GM23338 (cell line): ENCODE results near the gene SLC6A15. TPM values are rescaled to one million over a fixed set of nuclear protein-coding genes. Genes with fewer than 3 reads are reported as not detected.

Source experiments
- ATAC-seq: fragments of 200-7000 bp; cut with Tn5 transposase; 3 replicates; pipeline ENCODE4 v1.9.1; 2020
- DNase-seq: peaks from one replicate; pipeline ENCODE4 v3.0.0-alpha.2; 2015; ENCODE audit warnings: low spot score
- H2AFZ ChIP-seq: fragments of 200-600 bp; sonication (generic); 2 replicates; pipeline ENCODE4 v1.8.0; 2016; ENCODE audit warnings: antibody characterized with exemption, mild to moderate bottlenecking, moderate library complexity
- H3F3A ChIP-seq: fragments of 200-600 bp; sonication (generic); replicated peaks from 2 replicates; pipeline ENCODE4 v1.8.0; 2017; ENCODE audit warnings: antibody characterized with exemption, mixed run types, low read depth
- H3K27ac ChIP-seq: fragments of 200-600 bp; sonication (generic); 2 replicates; pipeline ENCODE4 v1.6.1; 2016; ENCODE audit warnings: low read depth
- H3K27me3 ChIP-seq: fragments of 200-600 bp; sonication (generic); 2 replicates; pipeline ENCODE4 v1.8.0; 2016; ENCODE audit warnings: mild to moderate bottlenecking, mixed run types, moderate library complexity; ENCODE audit not compliant: insufficient read depth
- H3K36me3 ChIP-seq: fragments of 200-600 bp; sonication (generic); 2 replicates; pipeline ENCODE4 v1.8.0; 2016; ENCODE audit warnings: mild to moderate bottlenecking; ENCODE audit not compliant: insufficient read depth
- H3K4me1 ChIP-seq: fragments of 200-600 bp; sonication (generic); 2 replicates; pipeline ENCODE4 v1.8.0; 2016; ENCODE audit warnings: mild to moderate bottlenecking, moderate library complexity; ENCODE audit not compliant: insufficient read depth
- H3K4me2 ChIP-seq: fragments of 200-600 bp; sonication (generic); 2 replicates; pipeline ENCODE4 v1.7.1; 2017; ENCODE audit warnings: mixed run types
- H3K4me3 ChIP-seq: fragments of 200-600 bp; sonication (generic); 2 replicates; pipeline ENCODE4 v1.6.1; 2016; ENCODE audit warnings: mixed run types
- H3K79me2 ChIP-seq: fragments of 200-600 bp; sonication (generic); replicated peaks from 2 replicates; pipeline ENCODE4 v1.8.0; 2017; ENCODE audit warnings: mild to moderate bottlenecking; ENCODE audit not compliant: insufficient read depth
- H3K9me2 ChIP-seq: fragments of 200-600 bp; sonication (generic); 2 replicates; pipeline ENCODE4 v1.8.0; 2017; ENCODE audit not compliant: insufficient read depth
- H4K20me1 ChIP-seq: fragments of 200-600 bp; sonication (generic); replicated peaks from 2 replicates; pipeline ENCODE4 v1.8.0; 2017; ENCODE audit warnings: mild to moderate bottlenecking; ENCODE audit not compliant: insufficient read depth
- H3K27ac Mint-ChIP-seq: 2 replicates; pipeline ENCODE4 v1.8.0; 2020; ENCODE audit warnings: inconsistent platforms, mild to moderate bottlenecking, moderate library complexity, mixed read lengths
- H3K27me3 Mint-ChIP-seq: 3 replicates; pipeline ENCODE4 v1.8.0; 2022; ENCODE audit warnings: low read depth, mild to moderate bottlenecking, moderate library complexity, mixed read lengths, inconsistent platforms; ENCODE audit not compliant: insufficient read depth, poor library complexity
- H3K36me3 Mint-ChIP-seq: 3 replicates; pipeline ENCODE4 v1.8.0; 2021; ENCODE audit warnings: low read depth, mild to moderate bottlenecking, inconsistent platforms, moderate library complexity, mixed read lengths
- H3K4me1 Mint-ChIP-seq: 3 replicates; pipeline ENCODE4 v1.8.0; 2020; ENCODE audit warnings: mild to moderate bottlenecking, inconsistent platforms, mixed read lengths
- H3K4me3 Mint-ChIP-seq: 3 replicates; pipeline ENCODE4 v1.8.0; 2021; ENCODE audit warnings: moderate library complexity, mild to moderate bottlenecking, inconsistent platforms, mixed read lengths
- H3K9me3 Mint-ChIP-seq: 3 replicates; pipeline ENCODE4 v1.8.0; 2020; ENCODE audit warnings: moderate library complexity, mild to moderate bottlenecking, inconsistent platforms, mixed read lengths
- CREB1 ChIP-seq: fragments of 250-450 bp; sonication (Bioruptor Pico); IDR thresholded peaks from 2 replicates; pipeline ENCODE4 v1.5.0; 2020; ENCODE audit warnings: low read depth, mild to moderate bottlenecking, moderate library complexity
- EZH2 ChIP-seq: fragments of 200-600 bp; sonication (generic); IDR thresholded peaks from one replicate; pipeline ENCODE4 v1.8.0; 2017; ENCODE audit warnings: antibody characterized with exemption, mild to moderate bottlenecking, low read depth; ENCODE audit not compliant: unreplicated experiment
- EZH2phosphoT487 ChIP-seq: fragments of 200-600 bp; sonication (generic); IDR thresholded peaks from one replicate; pipeline ENCODE4 v1.8.1; 2018; ENCODE audit warnings: antibody characterized with exemption; ENCODE audit not compliant: unreplicated experiment
- JUNB ChIP-seq: IDR thresholded peaks from one replicate; pipeline ENCODE4 v1.6.1; 2016; ENCODE audit warnings: antibody characterized with exemption; ENCODE audit not compliant: unreplicated experiment
- POLR2AphosphoS5 ChIP-seq: IDR thresholded peaks from 2 replicates; pipeline ENCODE4 v1.6.1; 2016; ENCODE audit warnings: antibody characterized with exemption, low read depth
- ZNF114 ChIP-seq: fragments of 250-450 bp; sonication (Bioruptor Pico); IDR thresholded peaks from 2 replicates; pipeline ENCODE4 v1.5.0; 2020; ENCODE audit warnings: mild to moderate bottlenecking, moderate library complexity
- ZNF331 ChIP-seq: fragments of 250-450 bp; sonication (Bioruptor Pico); IDR thresholded peaks from 2 replicates; pipeline ENCODE4 v1.5.0; 2020; ENCODE audit warnings: low read depth, mild to moderate bottlenecking, moderate library complexity
- polyA plus RNA-seq: library from polyadenylated mRNA; unstranded; fragments of >200 nt; fragmentation: Nextera tagmentation; extraction: Ambion mirVana; gene quantifications from 2 replicates; pipeline ENCODE4 v1.2.1, GENCODE V29; 2016
- total RNA-seq: library from RNA; depleted of rRNA; stranded (reverse); fragments of >200 nt; shearing (Covaris generic); gene quantifications from 2 replicates; pipeline ENCODE4 v1.2.3, GENCODE V29; 2014
- TF ChIP-seq, protein P1 (sequence below): fragments of 250-450 bp; sonication (Bioruptor Pico); IDR thresholded peaks from 2 replicates; pipeline ENCODE4 v1.5.0; 2020; ENCODE audit warnings: mild to moderate bottlenecking, moderate library complexity
- TF ChIP-seq, protein P2 (sequence below), 2 experiments: fragments of 200-600 bp in 1 of 2; sonication (generic) in 1 of 2; conservative IDR thresholded peaks; 2 replicates each; pipeline versions ENCODE4 v1.5.1 to v1.6.1; 2016 to 2017; ENCODE audit warnings: antibody characterized with exemption in 2 of 2, low read depth in 2 of 2, mild to moderate bottlenecking in 2 of 2, moderate library complexity in 1 of 2
- TF ChIP-seq, protein P3 (sequence below): IDR thresholded peaks from one replicate; pipeline ENCODE4 v1.6.1; 2018; ENCODE audit warnings: antibody characterized with exemption; ENCODE audit not compliant: unreplicated experiment

Gene SLC6A15
- total and polyA plus RNA-seq, 2 experiments from 2014 or later, result 12.1 to 27.9 TPM

DNA sequence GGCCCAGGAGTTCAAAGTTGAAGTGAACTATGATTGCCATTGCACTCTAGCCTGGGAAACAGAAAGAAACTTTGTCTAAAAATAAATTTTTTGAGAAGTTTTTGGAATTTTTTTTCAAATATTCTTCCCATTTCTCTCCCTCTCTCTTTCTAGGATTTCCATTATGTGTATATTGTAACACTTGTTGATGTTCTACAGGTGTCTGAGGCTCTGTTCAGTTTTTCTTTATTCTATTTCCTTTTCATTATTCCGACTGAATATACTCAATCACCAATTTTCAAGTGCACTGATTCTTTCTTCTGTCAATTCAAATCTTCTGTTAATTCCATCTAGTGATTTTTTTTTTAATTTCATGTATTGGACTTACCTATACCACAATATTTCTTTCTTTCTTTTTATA is 48.3 kb upstream of the SLC6A15 start:
- no peak for ATAC-seq
- H3K27me3 ChIP-seq, result no peaks in the 10 kb centered on the region
- DNase-seq, result no peak
- Mint-ChIP-seq H3K4me1 (peaks cover 12% of the 10 kb centered on the region), H3K27ac (no peak overlapping the region), H3K9me3 (no peaks in the 10 kb centered on the region), H3K4me3 (no peak overlapping the region), H3K36me3 (no peaks in the 10 kb centered on the region), H3K27me3 (no peaks in the 10 kb centered on the region)
- no peak overlapping the region for H3K4me2 ChIP-seq
- H3K27ac ChIP-seq, result no peak overlapping the region
- no peaks in the 10 kb centered on the region for H3F3A ChIP-seq
- no peaks in the 10 kb centered on the region for H3K79me2 ChIP-seq
- no peak overlapping the region for H2AFZ ChIP-seq
- H3K4me3 ChIP-seq, result no peak overlapping the region
- H3K36me3 ChIP-seq, result no peaks in the 10 kb centered on the region
- TF ChIP-seq JUNB, result no peak
- TF ChIP-seq EZH2, result no peak
- TF ChIP-seq, protein P1, sequence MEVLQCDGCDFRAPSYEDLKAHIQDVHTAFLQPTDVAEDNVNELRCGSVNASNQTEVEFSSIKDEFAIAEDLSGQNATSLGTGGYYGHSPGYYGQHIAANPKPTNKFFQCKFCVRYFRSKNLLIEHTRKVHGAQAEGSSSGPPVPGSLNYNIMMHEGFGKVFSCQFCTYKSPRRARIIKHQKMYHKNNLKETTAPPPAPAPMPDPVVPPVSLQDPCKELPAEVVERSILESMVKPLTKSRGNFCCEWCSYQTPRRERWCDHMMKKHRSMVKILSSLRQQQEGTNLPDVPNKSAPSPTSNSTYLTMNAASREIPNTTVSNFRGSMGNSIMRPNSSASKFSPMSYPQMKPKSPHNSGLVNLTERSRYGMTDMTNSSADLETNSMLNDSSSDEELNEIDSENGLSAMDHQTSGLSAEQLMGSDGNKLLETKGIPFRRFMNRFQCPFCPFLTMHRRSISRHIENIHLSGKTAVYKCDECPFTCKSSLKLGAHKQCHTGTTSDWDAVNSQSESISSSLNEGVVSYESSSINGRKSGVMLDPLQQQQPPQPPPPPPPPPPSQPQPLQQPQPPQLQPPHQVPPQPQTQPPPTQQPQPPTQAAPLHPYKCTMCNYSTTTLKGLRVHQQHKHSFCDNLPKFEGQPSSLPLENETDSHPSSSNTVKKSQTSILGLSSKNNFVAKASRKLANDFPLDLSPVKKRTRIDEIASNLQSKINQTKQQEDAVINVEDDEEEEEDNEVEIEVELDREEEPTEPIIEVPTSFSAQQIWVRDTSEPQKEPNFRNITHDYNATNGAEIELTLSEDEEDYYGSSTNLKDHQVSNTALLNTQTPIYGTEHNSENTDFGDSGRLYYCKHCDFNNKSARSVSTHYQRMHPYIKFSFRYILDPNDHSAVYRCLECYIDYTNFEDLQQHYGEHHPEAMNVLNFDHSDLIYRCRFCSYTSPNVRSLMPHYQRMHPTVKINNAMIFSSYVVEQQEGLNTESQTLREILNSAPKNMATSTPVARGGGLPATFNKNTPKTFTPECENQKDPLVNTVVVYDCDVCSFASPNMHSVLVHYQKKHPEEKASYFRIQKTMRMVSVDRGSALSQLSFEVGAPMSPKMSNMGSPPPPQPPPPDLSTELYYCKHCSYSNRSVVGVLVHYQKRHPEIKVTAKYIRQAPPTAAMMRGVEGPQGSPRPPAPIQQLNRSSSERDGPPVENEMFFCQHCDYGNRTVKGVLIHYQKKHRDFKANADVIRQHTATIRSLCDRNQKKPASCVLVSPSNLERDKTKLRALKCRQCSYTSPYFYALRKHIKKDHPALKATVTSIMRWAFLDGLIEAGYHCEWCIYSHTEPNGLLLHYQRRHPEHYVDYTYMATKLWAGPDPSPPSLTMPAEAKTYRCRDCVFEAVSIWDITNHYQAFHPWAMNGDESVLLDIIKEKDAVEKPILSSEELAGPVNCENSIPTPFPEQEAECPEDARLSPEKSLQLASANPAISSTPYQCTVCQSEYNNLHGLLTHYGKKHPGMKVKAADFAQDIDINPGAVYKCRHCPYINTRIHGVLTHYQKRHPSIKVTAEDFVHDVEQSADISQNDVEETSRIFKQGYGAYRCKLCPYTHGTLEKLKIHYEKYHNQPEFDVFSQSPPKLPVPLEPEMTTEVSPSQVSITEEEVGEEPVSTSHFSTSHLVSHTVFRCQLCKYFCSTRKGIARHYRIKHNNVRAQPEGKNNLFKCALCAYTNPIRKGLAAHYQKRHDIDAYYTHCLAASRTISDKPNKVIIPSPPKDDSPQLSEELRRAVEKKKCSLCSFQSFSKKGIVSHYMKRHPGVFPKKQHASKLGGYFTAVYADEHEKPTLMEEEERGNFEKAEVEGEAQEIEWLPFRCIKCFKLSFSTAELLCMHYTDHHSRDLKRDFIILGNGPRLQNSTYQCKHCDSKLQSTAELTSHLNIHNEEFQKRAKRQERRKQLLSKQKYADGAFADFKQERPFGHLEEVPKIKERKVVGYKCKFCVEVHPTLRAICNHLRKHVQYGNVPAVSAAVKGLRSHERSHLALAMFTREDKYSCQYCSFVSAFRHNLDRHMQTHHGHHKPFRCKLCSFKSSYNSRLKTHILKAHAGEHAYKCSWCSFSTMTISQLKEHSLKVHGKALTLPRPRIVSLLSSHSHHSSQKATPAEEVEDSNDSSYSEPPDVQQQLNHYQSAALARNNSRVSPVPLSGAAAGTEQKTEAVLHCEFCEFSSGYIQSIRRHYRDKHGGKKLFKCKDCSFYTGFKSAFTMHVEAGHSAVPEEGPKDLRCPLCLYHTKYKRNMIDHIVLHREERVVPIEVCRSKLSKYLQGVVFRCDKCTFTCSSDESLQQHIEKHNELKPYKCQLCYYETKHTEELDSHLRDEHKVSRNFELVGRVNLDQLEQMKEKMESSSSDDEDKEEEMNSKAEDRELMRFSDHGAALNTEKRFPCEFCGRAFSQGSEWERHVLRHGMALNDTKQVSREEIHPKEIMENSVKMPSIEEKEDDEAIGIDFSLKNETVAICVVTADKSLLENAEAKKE (CRISPR knock-in tag), result no peak
- no peak for TF ChIP-seq ZNF331 (CRISPR knock-in tag)
- TF ChIP-seq, protein P2, sequence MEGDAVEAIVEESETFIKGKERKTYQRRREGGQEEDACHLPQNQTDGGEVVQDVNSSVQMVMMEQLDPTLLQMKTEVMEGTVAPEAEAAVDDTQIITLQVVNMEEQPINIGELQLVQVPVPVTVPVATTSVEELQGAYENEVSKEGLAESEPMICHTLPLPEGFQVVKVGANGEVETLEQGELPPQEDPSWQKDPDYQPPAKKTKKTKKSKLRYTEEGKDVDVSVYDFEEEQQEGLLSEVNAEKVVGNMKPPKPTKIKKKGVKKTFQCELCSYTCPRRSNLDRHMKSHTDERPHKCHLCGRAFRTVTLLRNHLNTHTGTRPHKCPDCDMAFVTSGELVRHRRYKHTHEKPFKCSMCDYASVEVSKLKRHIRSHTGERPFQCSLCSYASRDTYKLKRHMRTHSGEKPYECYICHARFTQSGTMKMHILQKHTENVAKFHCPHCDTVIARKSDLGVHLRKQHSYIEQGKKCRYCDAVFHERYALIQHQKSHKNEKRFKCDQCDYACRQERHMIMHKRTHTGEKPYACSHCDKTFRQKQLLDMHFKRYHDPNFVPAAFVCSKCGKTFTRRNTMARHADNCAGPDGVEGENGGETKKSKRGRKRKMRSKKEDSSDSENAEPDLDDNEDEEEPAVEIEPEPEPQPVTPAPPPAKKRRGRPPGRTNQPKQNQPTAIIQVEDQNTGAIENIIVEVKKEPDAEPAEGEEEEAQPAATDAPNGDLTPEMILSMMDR (conservative IDR thresholded peaks at IDR 0.05; ENCODE audit: low read depth in 2 of 2), result no peak
- no peak for TF ChIP-seq POLR2AphosphoS5
- TF ChIP-seq, protein P3, sequence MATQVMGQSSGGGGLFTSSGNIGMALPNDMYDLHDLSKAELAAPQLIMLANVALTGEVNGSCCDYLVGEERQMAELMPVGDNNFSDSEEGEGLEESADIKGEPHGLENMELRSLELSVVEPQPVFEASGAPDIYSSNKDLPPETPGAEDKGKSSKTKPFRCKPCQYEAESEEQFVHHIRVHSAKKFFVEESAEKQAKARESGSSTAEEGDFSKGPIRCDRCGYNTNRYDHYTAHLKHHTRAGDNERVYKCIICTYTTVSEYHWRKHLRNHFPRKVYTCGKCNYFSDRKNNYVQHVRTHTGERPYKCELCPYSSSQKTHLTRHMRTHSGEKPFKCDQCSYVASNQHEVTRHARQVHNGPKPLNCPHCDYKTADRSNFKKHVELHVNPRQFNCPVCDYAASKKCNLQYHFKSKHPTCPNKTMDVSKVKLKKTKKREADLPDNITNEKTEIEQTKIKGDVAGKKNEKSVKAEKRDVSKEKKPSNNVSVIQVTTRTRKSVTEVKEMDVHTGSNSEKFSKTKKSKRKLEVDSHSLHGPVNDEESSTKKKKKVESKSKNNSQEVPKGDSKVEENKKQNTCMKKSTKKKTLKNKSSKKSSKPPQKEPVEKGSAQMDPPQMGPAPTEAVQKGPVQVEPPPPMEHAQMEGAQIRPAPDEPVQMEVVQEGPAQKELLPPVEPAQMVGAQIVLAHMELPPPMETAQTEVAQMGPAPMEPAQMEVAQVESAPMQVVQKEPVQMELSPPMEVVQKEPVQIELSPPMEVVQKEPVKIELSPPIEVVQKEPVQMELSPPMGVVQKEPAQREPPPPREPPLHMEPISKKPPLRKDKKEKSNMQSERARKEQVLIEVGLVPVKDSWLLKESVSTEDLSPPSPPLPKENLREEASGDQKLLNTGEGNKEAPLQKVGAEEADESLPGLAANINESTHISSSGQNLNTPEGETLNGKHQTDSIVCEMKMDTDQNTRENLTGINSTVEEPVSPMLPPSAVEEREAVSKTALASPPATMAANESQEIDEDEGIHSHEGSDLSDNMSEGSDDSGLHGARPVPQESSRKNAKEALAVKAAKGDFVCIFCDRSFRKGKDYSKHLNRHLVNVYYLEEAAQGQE, result no peak
- no peak for TF ChIP-seq ZNF114 (CRISPR knock-in tag)
- no peak for TF ChIP-seq CREB1 (CRISPR knock-in tag)
- no peak for TF ChIP-seq EZH2phosphoT487
- H3K9me2 ChIP-seq, result no peaks in the 10 kb centered on the region
- H3K4me1 ChIP-seq, result no peaks in the 10 kb centered on the region
- H4K20me1 ChIP-seq, result no peaks in the 10 kb centered on the region
